Testis (tissue), 2 donors: ENCODE data around the gene LAMA3.

Experiments used
- CTCF ChIP-seq, 3 experiments: fragments of 450-650 bp in 2 of 3; fragments of 200-600 bp in 1 of 3; sonication (generic) in 1 of 3; IDR thresholded peaks; one replicate each; pipeline ENCODE4 v1.5.1; 2016 to 2019; ENCODE audit warnings: antibody characterized with exemption in 3 of 3, mild to moderate bottlenecking in 2 of 3, moderate library complexity in 1 of 3
- POLR2A ChIP-seq: fragments of 450-650 bp; IDR thresholded peaks from one replicate; pipeline ENCODE4 v1.6.1; 2017; ENCODE audit warnings: antibody characterized with exemption, mild to moderate bottlenecking, moderate library complexity

GRCh38 chr18:23738575-23738974 lies 49.3 kb downstream of the LAMA3 start:
- no peak for TF ChIP-seq CTCF (IDR thresholded peaks at IDR 0.05)
- TF ChIP-seq POLR2A: no peak
